Liver (tissue), 9 donors: ENCODE measurements around the gene TSHZ2. TPM values are rescaled to one million over a fixed set of nuclear protein-coding genes. Genes with fewer than 3 reads are reported as not detected.

Source experiments
- DNase-seq: peaks from one replicate; pipeline ENCODE4 v3.0.0-alpha.2; 2017; ENCODE audit warnings: low spot score
- H3K27ac ChIP-seq, 2 donors: one replicate each; pipeline ENCODE4 v1.7.0; 2013; ENCODE audit warnings: inconsistent platforms in 2 of 2, low read length in 2 of 2, control low read depth in 1 of 2, low read depth in 1 of 2, mild to moderate bottlenecking in 1 of 2
- H3K27me3 ChIP-seq, 4 donors: one replicate each; pipeline versions ENCODE4 v1.6.1 to v1.7.0; 2013; ENCODE audit warnings: low read length in 3 of 4, inconsistent platforms in 1 of 4, mild to moderate bottlenecking in 1 of 4, moderate library complexity in 1 of 4; ENCODE audit not compliant: control insufficient read depth in 4 of 4, insufficient read depth in 4 of 4
- H3K36me3 ChIP-seq, 4 donors: one replicate each; pipeline versions ENCODE4 v1.6.1 to v1.7.0; 2013; ENCODE audit warnings: low read length in 3 of 4, mild to moderate bottlenecking in 3 of 4, low read depth in 1 of 4, moderate library complexity in 1 of 4; ENCODE audit not compliant: control insufficient read depth in 4 of 4, insufficient read depth in 3 of 4
- H3K4me1 ChIP-seq, 4 donors: one replicate each; pipeline versions ENCODE4 v1.6.1 to v1.7.0; 2013; ENCODE audit warnings: low read length in 3 of 4, mild to moderate bottlenecking in 3 of 4, moderate library complexity in 1 of 4; ENCODE audit not compliant: control insufficient read depth in 4 of 4, insufficient read depth in 4 of 4
- H3K4me3 ChIP-seq, 3 donors: one replicate each; pipeline versions ENCODE4 v1.6.1 to v1.7.0; 2013; ENCODE audit warnings: low read length in 3 of 3, control low read depth in 1 of 3, low read depth in 1 of 3, mild to moderate bottlenecking in 1 of 3
- H3K9ac ChIP-seq, 2 donors: one replicate each; pipeline ENCODE4 v1.7.0; 2013; ENCODE audit warnings: low read length in 2 of 2, mild to moderate bottlenecking in 2 of 2, moderate library complexity in 2 of 2, control low read depth in 1 of 2, low read depth in 1 of 2
- H3K9me3 ChIP-seq, 4 donors: one replicate each; pipeline versions ENCODE4 v1.6.1 to v1.7.0; 2013; ENCODE audit warnings: low read length in 3 of 4; ENCODE audit not compliant: control insufficient read depth in 4 of 4
- EGR1 ChIP-seq, 2 donors: IDR thresholded peaks; 2 replicates each; pipeline ENCODE4 v1.6.1; 2016 to 2018; ENCODE audit warnings: antibody characterized with exemption in 2 of 2, low read depth in 2 of 2
- FOXA1 ChIP-seq: IDR thresholded peaks from 2 replicates; pipeline ENCODE4 v1.6.1; 2016; ENCODE audit warnings: antibody characterized with exemption
- FOXA2 ChIP-seq: IDR thresholded peaks from 2 replicates; pipeline ENCODE4 v1.6.1; 2016; ENCODE audit warnings: antibody characterized with exemption
- GABPA ChIP-seq, 2 donors: IDR thresholded peaks in 1 of 2; conservative IDR thresholded peaks in 1 of 2; 2 replicates each; pipeline ENCODE4 v1.6.1; 2016; ENCODE audit warnings: antibody characterized with exemption in 2 of 2, mild to moderate bottlenecking in 1 of 2, moderate library complexity in 1 of 2
- JUND ChIP-seq, 2 donors: IDR thresholded peaks; 2 replicates each; pipeline ENCODE4 v1.6.1; 2016; ENCODE audit warnings: antibody characterized with exemption in 2 of 2
- RAD21 ChIP-seq, 2 donors: IDR thresholded peaks; 2 replicates each; pipeline ENCODE4 v1.6.1; 2016; ENCODE audit warnings: antibody characterized with exemption in 2 of 2, mild to moderate bottlenecking in 2 of 2
- SP1 ChIP-seq: IDR thresholded peaks from 2 replicates; pipeline ENCODE4 v1.6.1; 2018; ENCODE audit warnings: antibody characterized with exemption, mild to moderate bottlenecking
- WGBS: extraction: QIAGEN DNeasy Blood & Tissue Kit; methylation state at CpG from one replicate; pipeline ENCODE4 v1.1.7; 2013; 5-methylcytosine and 5-hydroxymethylcytosine counted together
- polyA plus RNA-seq, 2 donors: library from polyadenylated mRNA; stranded (reverse) in 1 of 2; unstranded in 1 of 2; fragments of 200-250 nt in 1 of 2; fragments of >200 nt in 1 of 2; fragmentation: Nextera tagmentation in 1 of 2; extraction: Ambion mirVana in 1 of 2; gene quantifications; one replicate each; pipeline versions ENCODE4 v1.2.1 to v1.2.3, GENCODE V29; 2013 to 2015
- total RNA-seq, 2 donors: library from RNA; depleted of rRNA; stranded (reverse); fragments of >200 nt; gene quantifications; one replicate each; pipeline ENCODE4 v1.2.3, GENCODE V29; 2014
- TF ChIP-seq, protein P1 (sequence below): IDR thresholded peaks from 2 replicates; pipeline ENCODE4 v1.6.1; 2016; ENCODE audit warnings: antibody characterized with exemption, mild to moderate bottlenecking
- TF ChIP-seq, protein P2 (sequence below): IDR thresholded peaks from 2 replicates; pipeline ENCODE4 v1.6.1; 2016; ENCODE audit warnings: antibody characterized with exemption
- TF ChIP-seq, protein P3 (sequence below): fragments of 150-350 bp; IDR thresholded peaks from 2 replicates; pipeline ENCODE4 v1.5.1; 2017; ENCODE audit warnings: improper control_type of control experiment, low read depth, low read length; ENCODE audit not compliant: missing input control
- TF ChIP-seq, protein P4 (sequence below): IDR thresholded peaks from 2 replicates; pipeline ENCODE4 v1.6.1; 2016; ENCODE audit warnings: antibody characterized with exemption
- TF ChIP-seq, protein P5 (sequence below): IDR thresholded peaks from 2 replicates; pipeline ENCODE4 v1.6.1; 2016; ENCODE audit warnings: antibody characterized with exemption
- donor health status: healthy.
- donor health status: healthy.
- donor health status: healthy.
- donor health status: healthy.
- donor health status: healthy.

The TSHZ2 gene
- total and polyA plus RNA-seq, 4 donors, result 2.9 to 11.3 (median 7.8) TPM

DNA sequence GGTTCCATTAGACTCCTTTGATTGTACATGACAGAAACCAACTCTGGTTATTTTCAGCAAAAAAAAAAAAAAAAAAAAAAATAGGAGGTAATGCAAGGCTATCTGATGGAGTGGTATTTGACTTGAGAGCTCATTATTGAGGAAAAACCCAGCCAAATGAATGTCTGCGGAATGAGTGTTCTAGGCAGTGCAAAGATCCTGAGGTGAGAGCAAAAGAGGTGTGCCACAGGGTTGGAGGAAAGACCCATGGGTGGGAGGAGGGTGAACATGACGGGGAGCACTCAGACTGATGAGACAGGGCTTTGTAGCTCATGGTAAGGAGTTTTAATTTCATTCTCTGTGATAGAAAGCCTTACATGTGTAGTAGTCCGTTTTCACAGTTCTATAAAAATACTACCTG lies 188.9 kb downstream of the TSHZ2 start:
- Histone ChIP-seq H3K36me3 (no peaks in the 10 kb centered on the region), H3K9ac (no peak overlapping the region), H3K27me3 (no peaks in the 10 kb centered on the region), H3K4me1 (peaks cover 0 to 14% (median 3%) of the 10 kb centered on the region in 4 donors), H3K4me3 (no peak overlapping the region), H3K9me3 (no peaks in the 10 kb centered on the region), H3K27ac (peak overlapping the region in 1 of 2 donors; percentile 59)
- TF ChIP-seq GABPA (IDR thresholded peaks at IDR 0.05 in 1 of 2, conservative IDR thresholded peaks at IDR 0.05 in 1 of 2) (no peak), FOXA1 (no peak), RAD21 (IDR thresholded peaks at IDR 0.05) (no peak), SP1 (no peak), EGR1 (IDR thresholded peaks at IDR 0.05; ENCODE audit: low read depth in 2 of 2) (no peak), JUND (IDR thresholded peaks at IDR 0.05) (no peak), FOXA2 (no peak)
- TF ChIP-seq, protein P1, sequence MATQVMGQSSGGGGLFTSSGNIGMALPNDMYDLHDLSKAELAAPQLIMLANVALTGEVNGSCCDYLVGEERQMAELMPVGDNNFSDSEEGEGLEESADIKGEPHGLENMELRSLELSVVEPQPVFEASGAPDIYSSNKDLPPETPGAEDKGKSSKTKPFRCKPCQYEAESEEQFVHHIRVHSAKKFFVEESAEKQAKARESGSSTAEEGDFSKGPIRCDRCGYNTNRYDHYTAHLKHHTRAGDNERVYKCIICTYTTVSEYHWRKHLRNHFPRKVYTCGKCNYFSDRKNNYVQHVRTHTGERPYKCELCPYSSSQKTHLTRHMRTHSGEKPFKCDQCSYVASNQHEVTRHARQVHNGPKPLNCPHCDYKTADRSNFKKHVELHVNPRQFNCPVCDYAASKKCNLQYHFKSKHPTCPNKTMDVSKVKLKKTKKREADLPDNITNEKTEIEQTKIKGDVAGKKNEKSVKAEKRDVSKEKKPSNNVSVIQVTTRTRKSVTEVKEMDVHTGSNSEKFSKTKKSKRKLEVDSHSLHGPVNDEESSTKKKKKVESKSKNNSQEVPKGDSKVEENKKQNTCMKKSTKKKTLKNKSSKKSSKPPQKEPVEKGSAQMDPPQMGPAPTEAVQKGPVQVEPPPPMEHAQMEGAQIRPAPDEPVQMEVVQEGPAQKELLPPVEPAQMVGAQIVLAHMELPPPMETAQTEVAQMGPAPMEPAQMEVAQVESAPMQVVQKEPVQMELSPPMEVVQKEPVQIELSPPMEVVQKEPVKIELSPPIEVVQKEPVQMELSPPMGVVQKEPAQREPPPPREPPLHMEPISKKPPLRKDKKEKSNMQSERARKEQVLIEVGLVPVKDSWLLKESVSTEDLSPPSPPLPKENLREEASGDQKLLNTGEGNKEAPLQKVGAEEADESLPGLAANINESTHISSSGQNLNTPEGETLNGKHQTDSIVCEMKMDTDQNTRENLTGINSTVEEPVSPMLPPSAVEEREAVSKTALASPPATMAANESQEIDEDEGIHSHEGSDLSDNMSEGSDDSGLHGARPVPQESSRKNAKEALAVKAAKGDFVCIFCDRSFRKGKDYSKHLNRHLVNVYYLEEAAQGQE, result no peak
- TF ChIP-seq, protein P2, sequence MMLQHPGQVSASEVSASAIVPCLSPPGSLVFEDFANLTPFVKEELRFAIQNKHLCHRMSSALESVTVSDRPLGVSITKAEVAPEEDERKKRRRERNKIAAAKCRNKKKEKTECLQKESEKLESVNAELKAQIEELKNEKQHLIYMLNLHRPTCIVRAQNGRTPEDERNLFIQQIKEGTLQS, result no peak
- TF ChIP-seq, protein P3, sequence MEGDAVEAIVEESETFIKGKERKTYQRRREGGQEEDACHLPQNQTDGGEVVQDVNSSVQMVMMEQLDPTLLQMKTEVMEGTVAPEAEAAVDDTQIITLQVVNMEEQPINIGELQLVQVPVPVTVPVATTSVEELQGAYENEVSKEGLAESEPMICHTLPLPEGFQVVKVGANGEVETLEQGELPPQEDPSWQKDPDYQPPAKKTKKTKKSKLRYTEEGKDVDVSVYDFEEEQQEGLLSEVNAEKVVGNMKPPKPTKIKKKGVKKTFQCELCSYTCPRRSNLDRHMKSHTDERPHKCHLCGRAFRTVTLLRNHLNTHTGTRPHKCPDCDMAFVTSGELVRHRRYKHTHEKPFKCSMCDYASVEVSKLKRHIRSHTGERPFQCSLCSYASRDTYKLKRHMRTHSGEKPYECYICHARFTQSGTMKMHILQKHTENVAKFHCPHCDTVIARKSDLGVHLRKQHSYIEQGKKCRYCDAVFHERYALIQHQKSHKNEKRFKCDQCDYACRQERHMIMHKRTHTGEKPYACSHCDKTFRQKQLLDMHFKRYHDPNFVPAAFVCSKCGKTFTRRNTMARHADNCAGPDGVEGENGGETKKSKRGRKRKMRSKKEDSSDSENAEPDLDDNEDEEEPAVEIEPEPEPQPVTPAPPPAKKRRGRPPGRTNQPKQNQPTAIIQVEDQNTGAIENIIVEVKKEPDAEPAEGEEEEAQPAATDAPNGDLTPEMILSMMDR, result no peak
- TF ChIP-seq, protein P4, sequence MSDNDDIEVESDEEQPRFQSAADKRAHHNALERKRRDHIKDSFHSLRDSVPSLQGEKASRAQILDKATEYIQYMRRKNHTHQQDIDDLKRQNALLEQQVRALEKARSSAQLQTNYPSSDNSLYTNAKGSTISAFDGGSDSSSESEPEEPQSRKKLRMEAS, result no peak
- TF ChIP-seq, protein P5, sequence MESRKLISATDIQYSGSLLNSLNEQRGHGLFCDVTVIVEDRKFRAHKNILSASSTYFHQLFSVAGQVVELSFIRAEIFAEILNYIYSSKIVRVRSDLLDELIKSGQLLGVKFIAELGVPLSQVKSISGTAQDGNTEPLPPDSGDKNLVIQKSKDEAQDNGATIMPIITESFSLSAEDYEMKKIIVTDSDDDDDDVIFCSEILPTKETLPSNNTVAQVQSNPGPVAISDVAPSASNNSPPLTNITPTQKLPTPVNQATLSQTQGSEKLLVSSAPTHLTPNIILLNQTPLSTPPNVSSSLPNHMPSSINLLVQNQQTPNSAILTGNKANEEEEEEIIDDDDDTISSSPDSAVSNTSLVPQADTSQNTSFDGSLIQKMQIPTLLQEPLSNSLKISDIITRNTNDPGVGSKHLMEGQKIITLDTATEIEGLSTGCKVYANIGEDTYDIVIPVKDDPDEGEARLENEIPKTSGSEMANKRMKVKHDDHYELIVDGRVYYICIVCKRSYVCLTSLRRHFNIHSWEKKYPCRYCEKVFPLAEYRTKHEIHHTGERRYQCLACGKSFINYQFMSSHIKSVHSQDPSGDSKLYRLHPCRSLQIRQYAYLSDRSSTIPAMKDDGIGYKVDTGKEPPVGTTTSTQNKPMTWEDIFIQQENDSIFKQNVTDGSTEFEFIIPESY, result no peak
- DNase-seq, result no peak
- whole genome bisulfite sequencing, result 96% methylated on average over 3 of the region's 3 CpGs

DNA sequence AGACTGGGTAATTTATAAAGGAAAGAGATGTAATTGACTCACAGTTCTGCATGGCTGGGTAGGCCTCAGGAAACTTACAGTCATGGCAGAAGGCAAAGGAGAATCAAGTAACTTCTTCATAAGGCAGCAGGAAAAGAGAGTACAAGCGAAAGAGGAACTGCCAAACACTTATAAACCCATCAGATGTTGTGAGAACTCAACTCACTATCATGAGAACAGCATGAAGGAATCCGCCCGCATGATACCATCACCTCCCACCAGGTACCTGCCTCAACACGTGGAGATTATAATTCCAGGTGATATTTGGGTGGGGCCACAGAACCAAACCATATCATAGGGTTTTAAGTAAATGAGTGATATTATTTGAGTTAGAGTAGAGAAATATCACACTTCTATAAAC lies 189.3 kb downstream of the TSHZ2 start:
- Histone ChIP-seq H3K4me1 (peaks cover 0 to 14% (median 3%) of the 10 kb centered on the region in 4 donors), H3K27me3 (no peaks in the 10 kb centered on the region), H3K4me3 (no peak overlapping the region), H3K9ac (no peak overlapping the region), H3K9me3 (no peaks in the 10 kb centered on the region), H3K27ac (peak overlapping the region in 1 of 2 donors; percentile 59), H3K36me3 (no peaks in the 10 kb centered on the region)
- no peak for DNase-seq
- 96% methylated on average over 4 of the region's 4 CpGs for WGBS
- TF ChIP-seq, protein P2, result no peak
- no peak for TF ChIP-seq JUND (IDR thresholded peaks at IDR 0.05)
- TF ChIP-seq EGR1 (IDR thresholded peaks at IDR 0.05; ENCODE audit: low read depth in 2 of 2), result no peak
- TF ChIP-seq, protein P3, result no peak
